Stimulated activated CD4-positive, alpha-beta T cell treated with anti-CD3 and anti-CD28 coated beads, Interleukin-1b, Interleukin-23, amount 100 ng/mL, for 24 hours (primary cell): Measurements from ENCODE around the gene SULT4A1.
A peak's percentile ranks its signal among the peaks of the same experiment; 100 is the strongest.
"Not testable (repeated sequence)": the region's sequence is repeated elsewhere in the genome, so short reads cannot be mapped to it uniquely, and the experiment has no call there.

Experiments used
- DNase-seq, 4 experiments: peaks; one replicate each; pipeline ENCODE4 v3.0.0-alpha.2; 2020; ENCODE audit warnings: low read depth in 4 of 4, low spot score in 1 of 4

SULT4A1 gene

DNA sequence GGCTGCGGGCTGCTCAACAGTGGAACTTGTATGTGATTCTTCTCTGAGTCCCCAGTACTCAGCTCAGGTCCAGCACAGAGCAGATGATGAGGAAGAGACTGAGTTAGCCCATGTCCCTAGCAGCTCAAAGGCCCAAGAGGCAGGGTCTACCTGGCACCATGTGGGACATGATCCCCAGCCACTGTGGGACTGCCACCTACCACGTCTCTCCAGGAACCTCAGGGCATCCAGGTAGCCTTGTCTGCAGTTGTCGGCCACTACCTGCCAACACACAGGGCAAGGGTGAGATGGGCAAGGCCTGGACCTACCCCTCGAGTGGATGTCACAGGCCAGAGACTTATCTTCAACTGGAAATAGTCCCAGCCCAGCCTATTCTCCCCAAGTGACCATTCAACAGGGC, 25.1 kb upstream of the SULT4A1 start:
- no peak for DNase-seq

DNA sequence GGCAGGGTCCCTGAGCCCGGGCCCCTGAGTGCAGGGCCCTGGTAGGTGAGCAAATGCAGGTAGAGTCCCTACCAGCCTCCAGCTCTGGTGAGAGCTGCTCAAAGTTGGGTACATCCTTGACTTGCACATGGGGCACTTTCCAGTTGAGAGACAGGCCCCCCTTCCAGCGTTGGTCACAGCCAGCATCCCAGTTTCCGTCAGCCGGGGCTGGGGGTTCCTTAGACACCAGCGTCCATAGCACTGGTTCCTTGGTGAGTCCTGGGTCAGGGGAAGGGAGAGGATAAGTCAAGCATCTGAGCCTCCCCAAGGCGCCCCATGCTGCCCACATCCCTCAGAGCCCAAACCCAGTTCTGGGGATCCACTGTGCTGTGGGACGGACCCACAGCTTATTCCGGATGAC, 23.9 kb upstream of the SULT4A1 start:
- DNase-seq, result no peak

DNA sequence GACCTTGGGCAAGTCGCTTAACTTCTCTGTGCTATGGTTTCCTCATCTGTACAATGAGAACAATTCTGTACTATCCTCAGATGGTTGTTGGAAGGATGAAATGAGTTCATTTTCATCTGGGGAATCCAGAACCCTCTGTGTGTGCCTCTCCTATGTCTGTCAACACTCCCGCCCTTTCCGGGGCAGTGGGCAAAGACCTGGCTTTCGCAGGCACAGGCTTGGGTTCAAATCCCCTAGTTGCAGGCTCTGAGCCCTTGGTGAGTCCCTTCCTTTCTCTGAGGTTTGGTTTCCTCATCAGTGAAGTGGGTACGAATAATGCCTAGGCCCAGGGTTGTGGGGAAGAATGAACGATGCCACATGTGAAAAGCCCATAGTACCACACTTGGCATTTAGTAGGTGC, 23.5 kb upstream of the SULT4A1 start:
- no peak for DNase-seq

DNA sequence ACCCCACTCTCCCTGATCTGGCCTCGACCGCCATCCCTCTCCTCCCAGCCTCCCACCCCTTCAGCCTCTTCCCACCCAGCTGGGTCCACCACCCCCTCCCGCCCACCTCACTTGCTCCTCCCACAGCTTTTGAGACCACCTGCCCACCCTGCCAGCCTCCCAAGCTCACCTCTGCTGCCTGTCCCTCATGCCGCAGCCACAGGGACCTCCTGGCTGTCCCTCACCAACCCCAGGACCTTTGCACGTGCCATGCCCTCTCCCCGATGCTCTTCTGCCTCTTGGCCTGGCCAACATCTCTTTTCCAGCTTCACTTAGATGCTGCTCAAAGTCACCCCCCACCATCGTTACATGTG, 23.0 kb upstream of the SULT4A1 start:
- DNase-seq, result no peak

DNA sequence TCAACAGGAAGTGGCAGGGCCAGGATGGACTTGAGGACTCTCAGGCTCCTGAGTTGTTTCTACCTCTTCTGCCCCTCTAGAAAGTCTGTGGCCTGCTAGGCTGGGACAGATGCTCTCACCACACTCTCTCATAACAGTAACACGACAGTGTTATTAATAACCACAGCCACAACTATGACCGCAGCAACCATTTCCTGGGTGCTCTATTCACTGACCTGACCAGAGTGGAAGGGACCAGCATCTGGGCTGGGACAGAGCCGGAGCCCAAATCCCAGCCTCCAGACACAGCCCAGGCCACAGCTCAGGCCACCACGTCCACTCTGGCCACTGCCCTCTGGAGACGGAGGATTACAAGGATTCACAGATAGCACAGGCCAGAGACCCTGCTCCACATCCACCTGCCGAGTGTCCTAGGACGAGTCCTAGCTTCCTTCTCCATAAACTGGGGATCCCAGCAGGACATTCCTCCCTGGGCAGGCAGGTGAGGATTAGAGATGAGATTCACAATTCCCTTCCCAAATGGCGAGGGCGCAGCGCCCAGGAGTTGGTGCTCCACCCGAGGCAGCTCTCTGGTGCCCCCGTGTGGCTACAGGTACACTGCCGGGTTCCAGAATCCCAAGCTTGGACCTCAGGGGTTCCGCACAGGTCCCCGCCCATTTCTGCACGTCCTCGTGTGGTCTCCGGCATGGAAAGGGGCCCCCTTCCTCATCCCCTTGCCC, 22.4 kb upstream of the SULT4A1 start:
- DNase-seq, result peak; percentile 20 to 37 (median 28)

DNA sequence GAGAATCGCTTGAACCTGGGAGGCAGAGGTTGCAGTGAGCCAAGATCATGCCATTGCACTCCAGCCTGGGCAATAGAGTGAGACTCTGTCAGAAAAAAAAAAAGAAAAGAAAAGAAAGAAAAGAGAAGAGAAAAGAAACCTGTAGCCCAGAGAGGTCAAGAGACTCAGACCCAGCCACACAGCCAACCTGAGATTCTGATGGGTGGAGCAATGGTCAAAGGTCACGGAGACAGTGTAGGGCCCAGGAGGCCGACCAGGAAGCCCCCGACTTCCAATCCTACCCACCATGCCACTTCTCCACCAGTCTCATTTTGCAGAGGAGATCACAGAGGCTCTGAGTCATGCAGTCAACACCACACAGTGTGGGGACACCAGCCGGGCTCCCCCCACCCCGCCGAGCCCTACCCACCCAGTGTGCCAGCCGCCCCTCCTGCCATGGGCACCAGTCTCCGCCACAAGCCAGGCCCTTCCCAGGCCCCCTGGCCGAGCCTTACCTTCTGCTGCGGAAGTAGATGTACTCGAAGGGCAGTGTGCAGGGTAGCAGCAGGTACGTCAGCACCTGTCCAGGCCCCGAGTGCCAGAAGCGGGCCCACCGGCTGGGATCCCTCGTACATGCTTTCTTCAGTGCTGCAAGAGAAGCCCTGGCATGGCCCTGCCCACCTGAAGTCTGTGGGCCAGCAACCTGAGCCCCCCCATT, 21.6 kb upstream of the SULT4A1 start:
- DNase-seq, result no peak

DNA sequence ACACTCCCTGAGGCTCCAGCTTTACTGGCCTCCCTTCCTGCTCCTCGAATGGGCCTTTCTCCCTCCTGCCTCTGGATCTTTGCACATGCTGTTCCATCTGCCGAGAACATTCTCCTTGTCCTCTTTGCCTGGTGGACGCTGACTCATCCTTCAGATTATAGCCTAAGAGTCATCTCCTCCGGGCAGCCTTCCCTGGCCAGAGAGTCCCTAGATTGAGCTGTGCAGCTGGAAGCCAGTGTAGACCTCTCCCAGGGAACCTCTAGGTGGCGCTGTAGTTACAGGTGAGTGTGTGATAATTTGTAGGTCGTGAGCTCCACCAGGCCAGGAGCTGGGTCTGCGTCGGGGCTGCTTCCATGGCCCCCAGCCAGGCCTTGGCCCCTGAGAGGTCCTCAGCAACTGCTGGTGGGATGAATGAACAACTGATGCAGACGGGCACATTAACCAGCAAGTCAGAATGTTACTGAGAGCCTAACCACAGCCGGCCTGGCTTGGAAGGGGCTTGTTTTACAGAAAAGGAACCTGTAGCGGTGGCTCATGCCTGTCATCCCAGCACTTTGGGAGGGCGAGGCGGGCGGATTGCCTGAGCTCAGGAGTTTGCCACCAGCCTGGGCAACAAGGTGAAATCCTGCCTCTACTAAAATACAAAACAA, 20.8 kb upstream of the SULT4A1 start:
- DNase-seq, result peak; percentile 16 to 30 (median 26)

DNA sequence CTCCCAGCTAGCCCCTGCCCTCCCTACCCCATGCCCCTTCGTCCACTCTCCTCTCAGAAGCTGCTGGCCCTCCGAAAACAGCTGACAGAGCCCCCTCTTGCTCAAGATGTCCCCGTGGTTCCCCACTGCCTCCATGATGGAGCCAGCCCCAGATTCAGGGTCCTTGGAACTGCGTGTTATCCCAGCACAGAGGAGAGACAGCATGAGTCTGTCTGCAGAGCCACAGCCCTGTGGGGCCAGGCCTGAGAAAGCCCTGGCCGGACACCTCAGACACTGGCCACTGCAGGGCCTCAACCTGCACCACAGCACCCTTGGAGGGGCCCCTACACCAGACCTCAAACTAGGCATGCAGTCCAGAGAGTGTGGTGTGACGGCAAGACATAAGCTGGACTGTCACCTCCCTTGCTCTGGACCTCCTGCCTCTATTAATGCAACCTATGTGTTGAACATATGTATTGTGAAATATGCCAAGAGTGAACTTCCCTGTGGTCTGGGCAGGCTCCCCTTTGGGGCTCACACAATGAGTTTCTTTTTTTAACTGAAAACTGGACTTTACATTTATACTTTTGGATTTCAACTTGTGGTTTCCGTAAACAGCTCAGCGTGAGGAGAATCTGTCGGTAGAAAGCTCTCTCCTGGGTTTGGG, 19.9 kb upstream of the SULT4A1 start:
- DNase-seq, result no peak

DNA sequence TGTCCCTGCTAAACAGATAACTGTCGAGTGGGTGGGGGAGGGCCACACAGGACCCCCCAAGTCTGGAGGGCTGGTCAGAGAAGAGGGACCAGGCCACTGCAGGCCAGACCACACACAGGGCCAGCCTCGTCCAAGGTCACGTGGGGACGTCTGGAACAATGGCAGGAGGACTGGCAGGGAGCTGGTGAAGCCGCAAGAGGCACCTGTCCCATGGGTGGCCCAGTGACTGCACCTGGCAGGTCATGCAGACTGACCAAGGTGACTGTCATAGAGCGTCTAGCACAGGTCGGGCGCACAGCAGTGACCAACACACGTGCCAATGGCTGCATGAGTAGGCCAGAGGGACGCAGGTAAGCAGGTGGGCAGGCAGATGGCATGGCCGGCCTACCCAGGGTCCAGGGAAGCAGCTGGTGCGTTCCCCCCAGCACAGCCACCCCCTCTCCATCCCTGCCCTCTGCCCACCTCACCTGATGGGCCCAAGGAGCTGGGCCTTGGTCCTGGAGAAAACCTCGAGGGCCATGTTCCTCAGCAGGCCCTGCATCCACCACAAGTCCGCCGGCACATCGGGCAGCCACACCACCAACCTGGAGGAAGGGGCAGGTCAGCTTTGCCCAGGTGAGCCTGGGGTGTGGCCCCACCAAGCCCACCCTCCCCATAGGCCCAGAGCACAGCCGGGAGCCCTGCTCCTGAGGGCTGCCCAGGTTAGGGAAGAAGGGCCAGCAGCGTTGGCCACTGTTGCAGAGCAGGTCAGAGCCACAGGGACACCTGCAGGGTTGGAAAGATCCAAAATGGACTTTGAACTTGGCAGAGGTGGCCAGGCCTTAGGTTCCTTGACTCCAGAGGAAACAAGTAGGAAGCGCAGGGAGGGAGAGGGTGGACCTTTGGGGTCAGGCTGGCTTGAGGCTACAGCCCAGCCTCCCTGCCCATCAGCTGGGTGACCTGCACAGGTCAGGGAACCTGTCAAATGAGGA, 19.1 kb upstream of the SULT4A1 start:
- no peak for DNase-seq

DNA sequence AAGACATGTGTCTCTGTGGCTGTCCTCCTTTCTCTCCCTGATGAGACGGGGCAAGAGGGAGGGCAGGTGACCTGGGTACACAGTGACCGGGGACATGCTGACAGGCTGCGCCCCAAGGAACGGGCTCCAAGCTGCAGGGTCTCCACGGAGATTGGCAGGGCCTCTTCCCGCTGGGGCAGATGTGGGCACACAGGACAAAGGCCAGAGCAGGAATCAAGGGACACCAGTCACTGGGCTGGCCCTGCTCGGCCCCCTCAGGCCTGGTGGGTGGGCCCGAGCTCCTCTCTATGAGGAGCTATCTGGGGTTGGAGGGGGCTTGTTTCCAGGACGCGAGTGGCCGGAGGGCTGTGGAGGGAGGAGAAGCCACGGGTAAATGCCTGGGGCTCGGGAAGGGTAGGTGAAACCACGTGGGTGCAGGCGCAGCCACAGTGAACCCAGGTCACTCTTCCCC, 18.3 kb upstream of the SULT4A1 start:
- DNase-seq, result no peak

DNA sequence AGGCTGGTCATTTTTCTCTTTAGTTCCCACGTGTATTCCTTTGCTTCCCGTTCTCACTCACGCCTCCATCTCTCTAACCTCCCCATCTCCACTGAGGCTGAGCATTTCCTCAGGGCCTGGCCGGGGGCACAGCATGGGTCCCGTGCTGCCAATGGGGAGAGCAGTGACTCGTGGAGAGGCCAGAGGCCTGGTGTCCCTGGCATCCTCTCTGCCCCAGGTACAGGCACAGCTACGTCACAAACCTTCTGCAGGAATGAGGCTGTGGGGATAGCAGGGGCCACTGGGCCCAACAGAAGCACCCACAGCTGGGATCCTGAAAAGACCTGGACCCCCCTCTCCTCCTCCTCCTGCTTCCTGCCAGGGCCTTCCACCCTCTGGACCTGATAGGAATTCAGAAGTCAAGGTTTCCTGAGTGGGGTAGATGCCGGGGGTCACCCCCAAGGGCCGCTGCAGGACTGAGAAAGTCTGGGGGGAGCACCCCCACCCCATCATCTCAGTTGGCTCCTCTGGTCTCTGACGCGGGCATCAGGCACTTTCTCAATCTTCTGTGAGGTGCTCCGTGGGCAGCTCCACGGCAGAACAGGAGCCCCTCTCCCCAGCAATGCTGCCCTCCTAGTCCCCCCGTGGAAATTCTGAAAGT, 17.7 kb upstream of the SULT4A1 start:
- DNase-seq, result no peak

DNA sequence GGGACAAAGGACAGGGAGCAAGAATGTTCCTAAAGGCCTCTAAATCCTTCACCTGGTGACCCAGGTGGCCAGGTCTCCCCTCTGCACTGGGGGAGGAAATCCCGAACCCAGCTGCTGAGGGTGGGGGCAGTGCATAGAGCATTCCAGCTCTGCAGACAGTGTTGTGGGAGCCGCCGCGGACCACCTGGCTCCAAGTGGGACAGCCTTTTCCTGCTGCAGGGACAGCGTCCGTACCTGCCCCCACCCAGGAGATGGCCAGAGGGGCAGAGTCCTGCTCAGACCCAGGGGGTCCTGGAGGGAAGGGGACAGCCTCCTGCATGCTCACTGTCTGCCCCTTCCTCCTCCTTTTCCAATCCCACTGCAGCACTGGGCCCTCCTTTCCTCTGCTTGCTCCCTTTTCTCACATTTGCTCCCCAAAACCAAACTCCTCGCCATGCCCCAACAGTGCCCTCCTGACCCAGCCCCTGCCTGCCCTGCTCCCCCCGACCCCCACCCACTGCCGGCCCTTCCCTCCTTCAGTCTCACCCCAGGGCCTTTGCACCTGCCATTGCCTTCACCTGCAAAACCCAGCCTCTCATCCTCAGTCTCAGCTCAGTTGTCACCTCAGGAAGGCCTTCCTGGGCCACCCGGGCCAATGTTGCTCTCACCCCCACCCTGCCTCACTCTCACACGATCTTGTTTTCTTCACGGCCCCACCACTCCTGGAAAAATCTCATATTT, 16.7 kb upstream of the SULT4A1 start:
- DNase-seq, result no peak

DNA sequence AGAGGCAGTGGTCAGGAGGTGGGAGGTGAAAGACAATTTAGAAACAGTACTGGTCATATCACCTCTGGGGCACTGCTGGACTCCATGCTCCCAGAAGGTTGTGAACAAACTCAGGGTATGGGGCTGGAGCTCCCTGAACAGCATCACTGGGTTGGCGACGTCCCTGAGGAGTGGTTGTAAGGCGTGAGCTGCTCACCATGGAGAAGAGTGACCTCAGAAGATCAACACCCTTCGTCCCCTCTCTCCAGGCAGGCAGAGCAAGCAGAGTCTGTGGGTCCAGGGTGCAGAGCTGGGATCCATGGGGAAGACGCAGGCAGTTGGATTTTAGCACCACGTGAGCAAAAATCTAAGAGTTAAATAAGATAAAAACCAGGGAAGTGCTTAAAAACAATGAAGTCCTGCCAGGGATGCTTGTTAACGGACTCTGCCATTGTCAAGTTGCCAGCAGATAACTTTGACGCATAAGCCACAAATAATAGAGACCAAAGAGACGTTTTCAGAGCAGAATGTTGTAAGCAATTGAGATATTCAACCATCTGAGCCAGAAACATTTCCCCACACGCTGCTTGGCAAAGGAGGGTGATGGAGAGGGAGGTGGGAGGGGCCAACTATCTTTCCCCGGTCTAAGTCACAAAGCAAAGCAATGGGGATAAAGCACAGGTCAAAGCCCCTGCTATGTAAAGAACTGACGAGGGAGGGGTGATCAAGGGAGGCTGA, 15.9 kb upstream of the SULT4A1 start:
- no peak for DNase-seq

DNA sequence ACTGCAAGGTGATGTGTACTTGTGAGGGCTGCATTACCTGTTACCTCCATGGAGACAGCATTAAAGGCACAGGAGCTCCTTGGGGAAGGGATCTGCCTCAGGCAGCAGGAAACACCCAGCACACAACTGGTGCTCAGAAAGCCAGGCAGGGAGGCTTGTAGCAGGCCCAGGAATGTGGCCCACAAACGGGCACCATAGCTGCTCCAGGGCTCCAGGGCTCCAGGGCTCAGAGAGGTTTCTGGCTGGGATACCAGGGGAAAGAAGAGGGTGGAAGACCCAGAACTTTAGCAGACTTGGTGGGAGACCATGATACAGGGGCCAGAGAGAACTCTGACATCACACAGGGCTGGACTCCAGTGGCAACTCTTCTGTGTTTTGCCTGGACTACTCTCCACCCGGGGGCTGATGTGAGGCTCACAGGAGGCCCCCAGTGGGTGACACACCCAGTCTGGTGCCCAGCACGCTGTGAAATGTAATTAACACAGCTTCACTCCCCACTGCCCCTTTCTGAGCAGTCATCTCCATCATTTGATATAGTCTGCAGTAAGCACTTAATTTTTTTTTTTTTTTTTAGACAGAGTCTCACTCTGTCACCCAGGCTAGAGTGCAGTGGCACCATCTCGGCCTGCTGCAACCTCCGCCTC, 14.7 kb upstream of the SULT4A1 start:
- DNase-seq, result no peak

DNA sequence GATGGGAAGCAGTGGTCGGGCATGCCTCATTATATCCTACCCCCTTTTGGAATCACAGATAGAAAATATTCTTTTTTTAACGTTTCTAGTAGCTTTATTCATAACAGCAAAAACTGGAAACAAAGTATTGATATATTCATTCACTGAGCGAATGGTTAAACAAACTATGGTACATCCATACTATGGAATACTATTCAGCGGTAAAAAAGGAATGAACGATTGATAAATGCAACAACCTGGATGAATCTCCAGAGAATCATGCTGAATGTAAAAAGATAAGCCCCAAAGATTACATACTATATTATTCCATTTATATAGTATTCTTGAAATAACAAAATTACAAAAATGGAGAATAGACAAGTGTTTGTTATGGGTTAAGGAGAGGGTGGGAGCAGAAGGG, 7.5 kb upstream of the SULT4A1 start:
- no peak for DNase-seq

DNA sequence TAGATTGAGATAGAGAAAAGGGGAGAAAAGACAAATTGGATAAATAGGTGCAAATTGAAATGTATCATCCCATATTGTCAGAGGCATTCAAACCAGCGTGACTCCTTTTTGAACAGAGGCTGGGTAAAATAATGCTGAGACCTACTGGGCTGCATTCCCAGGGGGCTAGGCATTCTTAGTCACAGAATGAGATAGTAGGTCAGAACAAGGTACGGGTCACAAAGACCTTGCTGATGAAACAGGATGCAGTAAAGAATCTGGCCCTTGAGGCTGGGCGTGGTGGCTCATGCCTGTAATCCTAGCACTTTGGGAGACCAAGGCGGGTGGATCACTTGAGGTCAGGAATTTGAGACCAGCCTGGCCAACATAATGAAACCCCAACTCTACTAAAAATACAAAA, 6.7 kb upstream of the SULT4A1 start:
- DNase-seq, result not testable (repeated sequence)

DNA sequence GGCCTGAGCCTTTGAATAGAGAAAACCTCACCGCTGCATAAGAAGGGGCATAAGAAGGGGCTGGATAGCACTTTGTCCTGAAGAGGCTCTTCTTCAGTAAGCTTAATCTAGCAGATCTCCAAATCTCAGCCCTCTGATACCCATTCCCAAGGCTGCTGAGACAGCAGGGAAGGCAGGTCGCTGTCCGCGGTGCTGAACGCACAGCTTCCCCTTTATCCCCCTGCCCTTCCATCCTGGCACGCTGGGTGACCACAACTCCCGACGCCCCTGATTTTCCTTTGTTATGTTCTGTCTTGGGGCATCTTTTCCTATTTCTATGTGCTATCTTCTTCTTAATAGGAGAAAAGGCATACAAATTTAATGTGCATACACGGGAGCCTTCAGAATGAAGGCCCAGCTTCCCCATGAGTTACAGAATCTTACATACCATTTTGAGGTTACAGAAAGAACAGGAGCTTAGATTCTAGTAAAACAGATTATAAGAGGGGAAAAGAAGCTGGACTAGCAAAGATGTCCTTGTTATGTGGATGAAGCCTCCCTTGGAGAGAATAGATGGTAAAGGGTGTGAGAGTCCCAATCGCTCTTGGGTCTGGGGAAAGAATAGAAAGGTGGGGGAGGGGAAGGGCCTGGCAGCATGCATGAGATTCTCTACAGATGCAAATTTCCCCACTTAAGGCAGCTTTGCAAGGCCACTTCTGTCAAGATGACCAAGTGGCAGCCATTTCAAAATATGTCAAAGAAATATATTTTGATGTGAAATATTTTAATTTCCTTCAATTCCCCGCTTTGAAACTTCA, 5.7 kb upstream of the SULT4A1 start:
- no peak for DNase-seq

DNA sequence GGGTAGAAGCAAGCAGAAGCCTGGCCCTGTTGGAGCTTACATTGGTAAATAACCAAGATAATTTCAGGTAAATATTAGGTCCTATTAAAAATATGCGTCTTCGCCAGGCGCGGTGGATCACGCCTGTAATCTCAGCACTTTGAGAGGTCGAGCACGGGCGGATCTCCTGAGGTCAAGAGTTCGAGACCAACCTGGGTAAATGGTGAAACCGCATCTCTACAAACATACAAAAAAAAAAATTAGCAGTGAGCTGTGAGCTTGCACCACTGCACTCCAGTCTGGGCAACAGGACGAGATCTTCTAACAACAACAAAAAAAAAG, 529 bp upstream of the SULT4A1 start:
- no peak for DNase-seq
